ENCODE data around the gene NEIL1.

DNA sequence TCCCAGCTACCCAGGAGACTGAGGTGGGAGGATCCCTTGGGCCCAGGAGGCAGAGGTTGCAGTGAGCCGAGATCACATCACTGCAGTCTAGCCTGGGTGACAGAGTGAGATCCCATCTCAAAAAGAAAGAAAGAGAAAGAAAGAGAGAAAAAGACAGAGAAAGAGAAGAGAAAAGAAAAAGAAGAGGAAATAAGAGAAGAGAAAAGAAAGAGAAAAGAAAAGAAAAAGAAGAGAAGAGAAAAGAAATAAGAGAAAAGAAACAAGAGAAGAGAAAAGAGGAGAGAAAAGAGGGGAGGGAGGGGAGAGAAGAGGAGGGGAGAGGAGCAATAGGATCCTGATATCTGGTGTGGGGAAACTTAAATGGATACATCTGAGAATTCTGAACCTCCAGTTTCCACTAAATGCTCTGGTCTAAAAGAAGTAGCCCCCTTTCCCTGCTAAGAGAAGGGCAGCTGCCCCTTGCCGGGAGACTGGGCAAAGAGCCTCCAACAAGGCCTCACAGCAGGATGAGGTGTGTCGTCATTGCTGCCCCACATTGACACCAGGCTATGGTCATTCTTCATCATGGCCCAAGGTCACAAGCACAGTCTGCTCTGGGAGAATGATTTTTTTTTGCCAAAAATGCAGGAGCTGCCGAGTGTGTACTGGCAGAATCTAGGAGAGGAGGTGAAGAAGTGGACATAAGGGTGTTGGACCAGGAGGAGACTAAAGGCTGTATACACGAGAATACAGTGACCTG is 32.1 kb upstream of the NEIL1 start:
- TF ChIP-seq EZH2 (IDR thresholded peaks at IDR 0.05; ENCODE audit: low read length, missing control alignments) = no peak
- TF ChIP-seq CTCF (conservative IDR thresholded peaks at IDR 0.05 in 1 of 2, IDR thresholded peaks at IDR 0.05 in 1 of 2; ENCODE audit: low read depth in 1 of 2, low read length in 2 of 2) = no peak

Measured in fibroblast of lung (primary cell).